C4-2B (cell line): Measurements from ENCODE around the gene FAM118A.

Experiments used
- CTCF ChIP-seq: fragments of 450-650 bp; conservative IDR thresholded peaks from 2 replicates; pipeline ENCODE4 v1.5.1; 2017; ENCODE audit warnings: mild to moderate bottlenecking
- ZFX ChIP-seq: fragments of 450-650 bp; IDR thresholded peaks from 2 replicates; pipeline ENCODE4 v1.6.1; 2017

GRCh38 chr22:45262195-45262930 lies 47.4 kb upstream of the FAM118A start:
- no peak for TF ChIP-seq CTCF
- no peak for TF ChIP-seq ZFX
